Measurements from ENCODE around the gene ZNF708. TPM values are rescaled to one million over a fixed set of nuclear protein-coding genes. Genes with fewer than 3 reads are reported as not detected.
"Not testable (repeated sequence)": the region's sequence is repeated elsewhere in the genome, so short reads cannot be mapped to it uniquely, and the experiment has no call there.

Gene ZNF708
- total RNA-seq, 1 donor from 2014 or later = 29.7 TPM

DNA sequence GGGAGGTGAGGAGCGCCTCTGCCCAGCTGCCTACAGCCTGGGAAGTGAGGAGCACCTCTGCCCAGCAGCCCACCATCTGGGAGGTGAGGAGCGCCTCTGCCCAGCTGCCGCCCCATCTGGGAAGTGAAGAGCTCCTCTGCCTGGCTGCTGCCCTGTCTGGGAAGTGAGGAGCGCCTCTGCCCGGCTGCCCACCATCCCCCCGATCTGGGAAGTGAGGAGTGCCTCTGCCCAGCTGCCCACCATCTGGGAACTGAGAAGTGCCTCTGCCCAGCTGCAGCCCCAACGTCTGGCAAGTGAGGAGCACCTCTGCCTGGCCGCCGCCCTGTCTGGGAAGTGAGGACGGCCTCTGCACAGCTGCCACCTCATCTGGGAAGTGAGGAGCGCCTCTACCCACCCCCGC lies 64.3 kb downstream of the ZNF708 start:
- peaks cover 47% of the 10 kb centered on the region for H3K9me3 Mint-ChIP-seq
- no peaks in the 10 kb centered on the region for H3K36me3 Mint-ChIP-seq
- no peak overlapping the region for H3K27ac Mint-ChIP-seq

DNA sequence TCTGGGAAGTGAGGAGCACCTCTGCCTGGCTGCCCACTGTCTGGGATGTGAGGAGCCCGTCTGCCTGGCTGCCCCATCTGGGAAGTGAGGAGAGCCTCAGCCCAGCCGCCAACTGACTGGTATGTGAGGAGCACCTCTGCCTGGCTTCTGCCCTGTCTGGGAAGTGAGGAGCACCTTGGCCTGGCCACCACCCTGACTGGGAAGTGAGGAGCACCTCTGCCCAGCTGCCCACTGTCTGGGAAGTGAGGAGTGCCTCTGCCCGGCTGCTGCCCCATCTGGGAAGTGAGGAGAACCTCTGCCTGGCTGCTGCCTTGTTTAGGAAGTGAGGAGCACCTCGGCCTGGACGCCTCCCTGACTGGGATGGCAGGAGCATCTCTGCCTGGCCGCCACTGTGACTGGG lies 64.8 kb downstream of the ZNF708 start:
- peaks cover 47% of the 10 kb centered on the region for H3K9me3 Mint-ChIP-seq
- no peak overlapping the region for H3K27ac Mint-ChIP-seq
- no peak overlapping the region for H3K4me3 Mint-ChIP-seq
- no peak for DNase-seq (ENCODE audit: low spot score in 2 of 2, unreplicated experiment in 2 of 2)
- no peaks in the 10 kb centered on the region for H3K27me3 Mint-ChIP-seq (ENCODE audit: low read depth)
- TF ChIP-seq, protein P1, sequence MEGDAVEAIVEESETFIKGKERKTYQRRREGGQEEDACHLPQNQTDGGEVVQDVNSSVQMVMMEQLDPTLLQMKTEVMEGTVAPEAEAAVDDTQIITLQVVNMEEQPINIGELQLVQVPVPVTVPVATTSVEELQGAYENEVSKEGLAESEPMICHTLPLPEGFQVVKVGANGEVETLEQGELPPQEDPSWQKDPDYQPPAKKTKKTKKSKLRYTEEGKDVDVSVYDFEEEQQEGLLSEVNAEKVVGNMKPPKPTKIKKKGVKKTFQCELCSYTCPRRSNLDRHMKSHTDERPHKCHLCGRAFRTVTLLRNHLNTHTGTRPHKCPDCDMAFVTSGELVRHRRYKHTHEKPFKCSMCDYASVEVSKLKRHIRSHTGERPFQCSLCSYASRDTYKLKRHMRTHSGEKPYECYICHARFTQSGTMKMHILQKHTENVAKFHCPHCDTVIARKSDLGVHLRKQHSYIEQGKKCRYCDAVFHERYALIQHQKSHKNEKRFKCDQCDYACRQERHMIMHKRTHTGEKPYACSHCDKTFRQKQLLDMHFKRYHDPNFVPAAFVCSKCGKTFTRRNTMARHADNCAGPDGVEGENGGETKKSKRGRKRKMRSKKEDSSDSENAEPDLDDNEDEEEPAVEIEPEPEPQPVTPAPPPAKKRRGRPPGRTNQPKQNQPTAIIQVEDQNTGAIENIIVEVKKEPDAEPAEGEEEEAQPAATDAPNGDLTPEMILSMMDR (IDR thresholded peaks at IDR 0.05; ENCODE audit: unreplicated experiment) = no peak
- no peaks in the 10 kb centered on the region for H3K4me1 Mint-ChIP-seq
- H3K36me3 Mint-ChIP-seq = no peaks in the 10 kb centered on the region

More for the DNA sequence above, 64.3 kb downstream of the ZNF708 start:
- TF ChIP-seq, protein P1 (IDR thresholded peaks at IDR 0.05; ENCODE audit: unreplicated experiment) = no peak
- no peaks in the 10 kb centered on the region for H3K27me3 Mint-ChIP-seq (ENCODE audit: low read depth)
- no peak for DNase-seq (ENCODE audit: low spot score in 2 of 2, unreplicated experiment in 2 of 2)
- no peak overlapping the region for H3K4me3 Mint-ChIP-seq
- no peaks in the 10 kb centered on the region for H3K4me1 Mint-ChIP-seq

DNA sequence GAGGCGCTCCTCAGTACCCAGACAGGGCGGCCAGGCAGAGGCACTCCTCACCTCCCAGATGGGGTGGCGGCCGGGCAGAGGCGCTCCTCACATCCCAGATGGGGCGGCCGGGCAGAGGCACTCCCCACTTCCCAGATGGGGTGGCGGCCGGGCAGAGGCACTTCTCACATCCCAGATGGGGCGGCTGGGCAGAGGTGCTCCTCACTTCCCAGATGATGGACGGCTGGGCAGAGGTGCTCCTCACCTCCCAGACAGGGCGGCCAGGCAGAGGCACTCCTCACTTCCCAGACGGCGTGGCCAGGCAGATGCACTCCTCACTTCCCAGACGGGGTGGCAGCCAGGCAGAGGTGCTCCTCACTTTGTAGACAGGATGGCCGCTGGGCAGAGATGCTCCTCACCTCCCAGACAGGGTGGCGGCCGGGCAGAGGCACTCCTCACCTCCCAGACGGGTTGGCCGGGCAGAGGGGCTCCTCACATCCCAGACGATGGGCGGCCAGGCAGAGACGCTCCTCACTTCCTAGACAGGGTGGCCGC lies 68.3 kb downstream of the ZNF708 start:
- H3K9me3 Mint-ChIP-seq = peaks cover 45% of the 10 kb centered on the region
- H3K4me1 Mint-ChIP-seq; H3K27me3 Mint-ChIP-seq (ENCODE audit: low read depth); H3K27ac Mint-ChIP-seq; DNase-seq (ENCODE audit: low spot score in 2 of 2, unreplicated experiment in 2 of 2); H3K36me3 Mint-ChIP-seq; H3K4me3 Mint-ChIP-seq: not testable (repeated sequence)

DNA sequence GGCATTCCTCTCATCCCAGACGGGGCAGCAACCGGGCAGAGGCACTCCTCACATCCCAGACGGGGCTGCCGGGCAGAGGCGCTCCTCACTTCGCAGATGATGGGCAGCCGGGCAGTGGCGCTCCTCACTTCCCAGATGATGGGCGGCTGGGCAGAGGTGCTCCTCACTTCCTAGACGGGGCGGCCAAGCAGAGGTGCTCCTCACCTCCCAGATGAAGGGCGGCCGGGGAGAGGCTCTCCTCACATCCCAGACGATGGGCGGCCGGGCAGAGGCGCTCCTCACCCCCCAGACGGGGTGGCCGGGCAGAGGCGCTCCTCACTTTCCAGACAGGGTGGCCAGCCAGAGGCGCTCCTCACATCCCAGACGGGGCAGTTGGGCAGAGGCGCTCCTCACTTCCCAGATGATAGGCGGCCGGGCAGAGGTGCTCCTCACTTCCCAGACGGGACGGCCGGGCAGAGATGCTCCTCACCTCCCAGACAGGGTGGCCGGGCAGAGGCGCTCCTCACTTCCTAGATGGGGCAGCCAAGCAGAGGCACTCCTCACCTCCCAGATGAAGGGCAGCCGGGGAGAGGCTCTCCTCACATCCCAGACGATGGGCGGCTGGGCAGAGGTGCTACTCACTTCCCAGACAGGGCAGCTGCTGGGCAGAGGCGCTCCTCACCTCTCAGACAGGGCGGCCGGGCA lies 68.9 kb downstream of the ZNF708 start:
- no peak overlapping the region for H3K4me3 Mint-ChIP-seq
- DNase-seq (ENCODE audit: low spot score in 2 of 2, unreplicated experiment in 2 of 2) = no peak

DNA sequence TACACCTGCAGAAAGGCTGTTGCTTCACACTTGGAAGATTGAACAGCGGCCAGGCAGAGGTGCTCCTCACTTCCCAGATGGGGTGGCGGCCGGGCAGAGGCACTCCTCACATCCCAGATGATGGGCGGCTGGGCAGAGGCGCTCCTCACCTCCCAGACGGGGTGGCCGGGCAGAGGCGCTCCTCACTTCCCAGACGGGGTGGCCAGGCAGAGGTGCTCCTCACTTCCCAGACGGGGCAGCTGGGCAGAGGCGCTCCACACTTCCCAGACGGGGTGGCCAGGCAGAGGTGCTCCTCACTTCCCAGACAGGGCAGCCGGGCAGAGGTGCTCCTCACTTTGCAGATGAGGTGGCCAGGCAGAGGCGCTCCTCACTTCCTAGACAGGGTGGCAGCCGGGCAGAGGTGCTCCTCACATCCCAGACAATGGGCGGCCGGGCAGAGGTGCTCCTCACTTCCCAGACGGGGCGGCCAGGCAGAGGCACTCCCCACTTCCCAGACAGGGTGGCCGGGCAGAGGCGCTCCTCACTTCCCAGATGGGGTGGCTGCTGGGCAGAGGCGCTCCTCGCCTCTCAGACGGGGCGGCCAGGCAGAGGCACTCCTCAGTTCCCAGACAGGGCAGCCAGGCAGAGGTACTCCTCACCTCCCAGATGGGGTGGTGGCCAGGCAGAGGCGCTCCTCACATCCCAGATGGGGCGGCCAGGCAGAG lies 69.6 kb downstream of the ZNF708 start:
- not testable (repeated sequence) for H3K27ac Mint-ChIP-seq; DNase-seq (ENCODE audit: low spot score in 2 of 2, unreplicated experiment in 2 of 2); H3K4me1 Mint-ChIP-seq; H3K4me3 Mint-ChIP-seq; H3K36me3 Mint-ChIP-seq; H3K27me3 Mint-ChIP-seq (ENCODE audit: low read depth)
- peaks cover 56% of the 10 kb centered on the region for H3K9me3 Mint-ChIP-seq

More for the DNA sequence above, 68.9 kb downstream of the ZNF708 start:
- Mint-ChIP-seq H3K36me3 (peaks cover 2% of the 10 kb centered on the region), H3K27me3 (ENCODE audit: low read depth) (no peaks in the 10 kb centered on the region), H3K27ac (no peak overlapping the region), H3K9me3 (peaks cover 48% of the 10 kb centered on the region), H3K4me1 (no peaks in the 10 kb centered on the region)
- TF ChIP-seq, protein P1 (IDR thresholded peaks at IDR 0.05; ENCODE audit: unreplicated experiment) = no peak

DNA sequence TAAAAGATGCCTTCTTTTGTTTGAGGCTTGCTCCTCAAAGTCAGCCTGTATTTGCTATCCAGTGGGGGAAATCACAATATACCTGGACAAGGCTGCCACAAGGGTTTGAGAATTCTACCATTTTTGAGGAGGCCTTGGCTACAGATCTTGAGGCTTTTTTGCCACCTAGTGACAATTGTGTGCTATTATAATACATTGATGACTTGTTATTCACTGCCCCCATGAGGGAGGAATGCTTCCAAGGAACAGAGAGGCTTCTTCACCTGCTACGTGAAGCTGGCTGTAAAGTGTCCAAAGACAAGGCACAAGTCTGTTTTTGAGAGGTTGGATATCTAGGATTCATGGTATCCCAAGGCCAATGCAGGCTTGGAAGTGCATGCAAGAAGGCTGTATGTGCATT lies 72.5 kb downstream of the ZNF708 start:
- no peak for DNase-seq (ENCODE audit: low spot score in 2 of 2, unreplicated experiment in 2 of 2)
- H3K27me3 Mint-ChIP-seq (ENCODE audit: low read depth) = no peaks in the 10 kb centered on the region
- H3K4me3 Mint-ChIP-seq = no peak overlapping the region
- H3K4me1 Mint-ChIP-seq = no peaks in the 10 kb centered on the region
- H3K27ac Mint-ChIP-seq = no peak overlapping the region
- H3K36me3 Mint-ChIP-seq = peaks cover 2% of the 10 kb centered on the region
- TF ChIP-seq, protein P1 (IDR thresholded peaks at IDR 0.05; ENCODE audit: unreplicated experiment) = no peak
- peaks cover 50% of the 10 kb centered on the region for H3K9me3 Mint-ChIP-seq

Other genes starting within 250 kb of the ZNF708 start
- gene ZNF714, start 247.2 kb downstream of the ZNF708 start, total RNA-seq = 32.4 to 33.5 TPM (median 33.1 TPM) in 3 replicates
- gene ZNF431, start 187.4 kb downstream of the ZNF708 start, total RNA-seq = 39.4 to 41.5 TPM (median 39.9 TPM) in 3 replicates
- 40.8 to 45.0 TPM (median 42.5 TPM) in 3 replicates for gene ZNF738, start 29.6 kb upstream of the ZNF708 start, total RNA-seq
- 37.3 to 42.2 TPM (median 42.1 TPM) in 3 replicates for gene ZNF493, start 67.7 kb upstream of the ZNF708 start, total RNA-seq
- gene ZNF429, start 176.2 kb upstream of the ZNF708 start, total RNA-seq = 20.4 to 21.2 TPM (median 21.1 TPM) in 3 replicates